GM12878 (cell line): ENCODE data around the gene DYNLT2B. TPM values are rescaled to one million over a fixed set of nuclear protein-coding genes. Genes with fewer than 3 reads are reported as not detected.
"Not testable (repeated sequence)": the region's sequence is repeated elsewhere in the genome, so short reads cannot be mapped to it uniquely, and the experiment has no call there.

Experiments used
- ATAC-seq: fragments of 200-7000 bp; cut with Tn5 transposase; 3 replicates; pipeline ENCODE4 v1.9.1; 2020; ENCODE audit warnings: mild to moderate bottlenecking, moderate library complexity
- BruUV-seq: library from RNA; stranded (reverse); fragments of 400-500 nt; replicated peaks from 2 replicates; lab custom pipeline; 2021; lab: Mats Ljungman, UMichigan
- CTCF ChIA-PET: fragments of 300-600 bp; sonication (Branson Sonifier 250); formaldehyde crosslinking; extraction: SDS; loops from one replicate; lab custom pipeline; 2021; ENCODE audit warnings: inconsistent platforms; lab: Yijun Ruan, JAX
- POLR2A ChIA-PET: fragments of 350-600 bp; formaldehyde crosslinking; extraction: SDS; loops from one replicate; lab custom pipeline; 2021; ENCODE audit warnings: inconsistent platforms; lab: Charles Lee
- RAD21 ChIA-PET: fragments of 300-600 bp; sonication (Branson Sonifier 250); formaldehyde crosslinking; loops from one replicate; lab custom pipeline; 2023; ENCODE audit warnings: antibody characterized with exemption; ENCODE audit not compliant: unreplicated experiment; lab: Charles Lee
- SMC1A ChIA-PET: fragments of 300-600 bp; sonication (Branson Sonifier 250); formaldehyde crosslinking; loops from one replicate; lab custom pipeline; 2023; ENCODE audit not compliant: unreplicated experiment, uncharacterized antibody; lab: Charles Lee
- DNase-seq: peaks from one replicate; pipeline ENCODE4 v3.0.0-alpha.2; 2011; ENCODE audit warnings: low read depth, low spot score
- FAIRE-seq: peaks from 3 replicates; lab custom pipeline; 2011; peaks lifted over from hg19 to GRCh38; lab: Jason Lieb, UNC
- H2AFZ ChIP-seq: 2 replicates; pipeline ENCODE4 v1.6.0; 2011; ENCODE audit warnings: low read depth, low read length, control low read depth; ENCODE audit not compliant: control insufficient read depth
- H3K27ac ChIP-seq: 2 replicates; pipeline ENCODE4 v1.5.1; 2011; ENCODE audit warnings: control low read depth; ENCODE audit not compliant: control insufficient read depth, insufficient read depth
- H3K27me3 ChIP-seq, 2 experiments: replicated peaks in 1 of 2; 2 replicates each; pipeline versions ENCODE4 v1.6.0 to v1.6.1; 2011; ENCODE audit warnings: low read length in 1 of 2; ENCODE audit not compliant: control insufficient read depth in 2 of 2, insufficient read depth in 2 of 2
- H3K36me3 ChIP-seq, 2 experiments: 2 replicates each; pipeline ENCODE4 v1.5.1; 2011; ENCODE audit warnings: low read length in 1 of 2; ENCODE audit not compliant: control insufficient read depth in 2 of 2, insufficient read depth in 2 of 2
- H3K4me1 ChIP-seq: 2 replicates; pipeline ENCODE4 v1.6.1; 2011; ENCODE audit warnings: mild to moderate bottlenecking, low read length, moderate library complexity, mixed read lengths; ENCODE audit not compliant: control insufficient read depth, insufficient read depth
- H3K4me2 ChIP-seq: 2 replicates; pipeline ENCODE4 v1.6.0; 2011; ENCODE audit warnings: control low read depth; ENCODE audit not compliant: control insufficient read depth, insufficient read depth
- H3K4me3 ChIP-seq: fragments of 200-600 bp; sonication (generic); 2 replicates; pipeline ENCODE4 v1.5.1; 2016
- H3K79me2 ChIP-seq: 2 replicates; pipeline ENCODE4 v1.6.0; 2011; ENCODE audit warnings: low read length; ENCODE audit not compliant: control insufficient read depth, insufficient read depth
- H3K9ac ChIP-seq: 2 replicates; pipeline ENCODE4 v1.8.0; 2011; ENCODE audit warnings: low read length, control low read depth, mixed read lengths; ENCODE audit not compliant: control insufficient read depth, insufficient read depth
- H3K9me3 ChIP-seq: replicated peaks from 3 replicates; pipeline ENCODE4 v1.5.1; 2011; ENCODE audit warnings: mild to moderate bottlenecking, low read length; ENCODE audit not compliant: control insufficient read depth, insufficient read depth
- H4K20me1 ChIP-seq: 2 replicates; pipeline ENCODE4 v1.6.0; 2011; ENCODE audit not compliant: control insufficient read depth, insufficient read depth
- REST ChIP-seq: IDR thresholded peaks from 2 replicates; pipeline ENCODE4 v1.6.1; 2012; ENCODE audit warnings: mild to moderate bottlenecking, low read depth, low read length
- WGBS: methylation state at CpG from one replicate; pipeline ENCODE4 v1.1.6; 2016; ENCODE audit warnings: low lambda C conversion rate; ENCODE audit not compliant: insufficient replicate concordance, insufficient coverage; ENCODE audit errors: missing lambda C conversion rate; 5-methylcytosine and 5-hydroxymethylcytosine counted together
- in situ Hi-C: fragments of 300-500 bp; cut with MboI; formaldehyde crosslinking; loops from 9 replicates; pipeline ENCODE4 v1.14.3; 2018; ENCODE audit warnings: mixed read lengths
- intact Hi-C: fragments of 100-400 bp; cut with micrococcal nuclease; formaldehyde crosslinking; loops from one replicate; pipeline ENCODE4 v1.14.2; 2022; ENCODE audit not compliant: unreplicated experiment
- polyA plus RNA-seq, 11 experiments: library from polyadenylated mRNA; depleted of rRNA in 4 of 11; unstranded in 6 of 11; stranded (reverse) in 5 of 11; fragments of >200 nt; fragmentation: Nextera tagmentation in 4 of 11; fragmentation: Illumina TruSeq in 1 of 11; extraction: Ambion mirVana in 4 of 11; extraction: Trizol in 1 of 11; gene quantifications; 1 replicate in 1 of 11; 2 replicates in 10 of 11; pipeline versions ENCODE4 v1.2.1 to v1.2.3, GENCODE V29; 2011 to 2016; ENCODE audit warnings: inconsistent platforms in 2 of 11, missing spikeins in 2 of 11, low read depth in 1 of 11
- total RNA-seq, 4 experiments: library from RNA; depleted of rRNA in 3 of 4; stranded (reverse); fragments of >200 nt in 3 of 4; fragmentation: Illumina TruSeq in 1 of 4; extraction: Trizol in 1 of 4; gene quantifications; 2 replicates each; pipeline versions ENCODE4 v1.2.1 to v1.2.3, GENCODE V29; 2013 to 2021

DYNLT2B gene
- total and polyA plus RNA-seq, 10 of the 15 experiments (the other 5 are each of a cell fraction or from before 2014, with no cell fraction given), result 8.6 to 89.7 (median 21.9) TPM

- TF ChIP-seq REST, result no peak
Measured at GRCh38 chr3:196360586-196360985, 42.5 kb upstream of the DYNLT2B start (continued).

DNA sequence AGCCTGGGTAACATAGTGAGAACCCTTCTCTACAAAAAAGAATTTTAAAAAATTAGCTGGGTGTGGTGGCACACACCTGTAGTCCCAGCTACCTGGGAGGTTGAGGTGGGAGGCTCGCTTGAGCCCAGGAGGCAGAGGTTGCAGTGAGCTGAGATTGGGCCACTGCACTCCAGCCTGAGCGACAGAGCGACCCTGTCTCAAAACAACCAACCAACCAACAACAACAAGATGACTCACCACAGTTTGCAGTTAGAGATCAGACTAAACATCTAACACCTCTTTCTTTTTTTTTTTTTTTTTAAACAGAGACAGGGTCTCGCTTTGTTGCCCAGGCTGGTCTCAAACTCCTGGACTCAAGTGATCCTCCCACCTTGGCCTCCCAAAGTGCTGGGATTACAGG, 40.5 kb upstream of the DYNLT2B start:
- ChIA-PET RAD21 (interaction anchor here (0.9 kb wide), 1 partner anchor 18 kb away, joined by 4 read pairs; no protein-coding TSS in a partner anchor), POLR2A (interaction anchor here (1.0 to 1.1 kb wide), 3 partner anchors 9 to 100 kb away, joined by 3 to 4 read pairs (median 4); no protein-coding TSS in a partner anchor), SMC1A (interaction anchor here (1.0 to 1.5 kb wide), 2 partner anchors 71 to 105 kb away, joined by 3 to 4 read pairs; partner anchors contain the start of gene PCYT1A), CTCF (interaction anchor here (0.6 to 1.6 kb wide), 3 partner anchors 71 to 105 kb away, joined by 3 to 5 read pairs (median 4); no protein-coding TSS in a partner anchor)
- FAIRE-seq, H4K20me1 ChIP-seq, DNase-seq, H3K9ac ChIP-seq, H3K4me2 ChIP-seq, intact Hi-C loops, H2AFZ ChIP-seq, H3K4me3 ChIP-seq, H3K4me1 ChIP-seq, H3K27me3 ChIP-seq, BruUV-seq, ATAC-seq, in situ Hi-C loops, H3K79me2 ChIP-seq, H3K9me3 ChIP-seq, H3K27ac ChIP-seq: not testable (repeated sequence)
- H3K36me3 ChIP-seq, result peaks cover 9 to 26% of the 10 kb centered on the region in 2 experiments
- 97% methylated on average over 3 of the region's 4 CpGs for WGBS
